Endothelial cell (in vitro differentiated cells): ENCODE data around the gene TMEM14A. TPM values are rescaled to one million over a fixed set of nuclear protein-coding genes. Genes with fewer than 3 reads are reported as not detected.
A peak's percentile ranks its signal among the peaks of the same experiment; 100 is the strongest.
"Not testable (repeated sequence)": the region's sequence is repeated elsewhere in the genome, so short reads cannot be mapped to it uniquely, and the experiment has no call there.

Experiments
- DNase-seq: peaks from one replicate; pipeline ENCODE4 v3.0.0; 2021; ENCODE audit warnings: low spot score
- H3K27ac Mint-ChIP-seq: one replicate; pipeline ENCODE4 v1.8.0; 2021; ENCODE audit warnings: mixed read lengths, inconsistent platforms; ENCODE audit not compliant: unreplicated experiment
- H3K27me3 Mint-ChIP-seq: one replicate; pipeline ENCODE4 v1.8.0; 2021; ENCODE audit warnings: mild to moderate bottlenecking, moderate library complexity, mixed read lengths, inconsistent platforms; ENCODE audit not compliant: unreplicated experiment
- H3K36me3 Mint-ChIP-seq: one replicate; pipeline ENCODE4 v1.8.0; 2021; ENCODE audit warnings: mild to moderate bottlenecking, low read depth, mixed read lengths, inconsistent platforms; ENCODE audit not compliant: unreplicated experiment
- H3K4me1 Mint-ChIP-seq: one replicate; pipeline ENCODE4 v1.8.0; 2021; ENCODE audit warnings: mild to moderate bottlenecking, mixed read lengths, inconsistent platforms; ENCODE audit not compliant: unreplicated experiment
- H3K4me3 Mint-ChIP-seq: one replicate; pipeline ENCODE4 v1.8.0; 2021; ENCODE audit warnings: mild to moderate bottlenecking, mixed read lengths, inconsistent platforms; ENCODE audit not compliant: unreplicated experiment
- H3K9me3 Mint-ChIP-seq: one replicate; pipeline ENCODE4 v1.8.0; 2021; ENCODE audit warnings: mixed read lengths, inconsistent platforms; ENCODE audit not compliant: unreplicated experiment
- total RNA-seq: library from RNA; stranded (reverse); fragmentation: NEBNext Ultra II Directional; extraction: Animal tissue kit (Norgen Biotek cat#: 25700); gene quantifications from one replicate; pipeline ENCODE4 v1.2.1, GENCODE V29; 2021; ENCODE audit not compliant: unreplicated experiment
- TF ChIP-seq, protein P1 (sequence below): fragments of 200-600 bp; sonication (generic); IDR thresholded peaks from one replicate; pipeline ENCODE4 v1.5.0; 2021; ENCODE audit warnings: antibody characterized with exemption; ENCODE audit not compliant: unreplicated experiment

The TMEM14A gene
- total RNA-seq, 1 donor from 2014 or later = 15.2 TPM

DNA sequence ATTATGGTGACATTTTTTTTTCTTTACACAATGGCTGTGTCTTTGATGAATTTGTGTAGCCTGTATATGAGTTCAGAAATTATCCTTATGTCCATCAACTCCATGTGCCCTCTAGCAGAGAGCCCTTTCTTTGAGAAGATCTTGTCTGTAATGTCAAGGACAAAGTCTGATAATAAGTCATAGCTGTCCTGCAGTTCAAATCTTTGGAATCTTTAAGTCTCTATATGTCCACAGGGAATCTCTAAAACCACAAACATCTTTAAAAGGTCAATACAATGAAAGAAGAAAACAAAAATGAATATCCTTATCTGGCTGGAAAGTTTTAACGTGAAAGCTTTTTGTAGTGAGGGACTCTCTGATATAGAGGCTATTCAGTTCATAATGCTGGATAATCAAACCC is 16.9 kb upstream of the TMEM14A start:
- no peaks in the 10 kb centered on the region for H3K4me1 Mint-ChIP-seq
- TF ChIP-seq, protein P1, sequence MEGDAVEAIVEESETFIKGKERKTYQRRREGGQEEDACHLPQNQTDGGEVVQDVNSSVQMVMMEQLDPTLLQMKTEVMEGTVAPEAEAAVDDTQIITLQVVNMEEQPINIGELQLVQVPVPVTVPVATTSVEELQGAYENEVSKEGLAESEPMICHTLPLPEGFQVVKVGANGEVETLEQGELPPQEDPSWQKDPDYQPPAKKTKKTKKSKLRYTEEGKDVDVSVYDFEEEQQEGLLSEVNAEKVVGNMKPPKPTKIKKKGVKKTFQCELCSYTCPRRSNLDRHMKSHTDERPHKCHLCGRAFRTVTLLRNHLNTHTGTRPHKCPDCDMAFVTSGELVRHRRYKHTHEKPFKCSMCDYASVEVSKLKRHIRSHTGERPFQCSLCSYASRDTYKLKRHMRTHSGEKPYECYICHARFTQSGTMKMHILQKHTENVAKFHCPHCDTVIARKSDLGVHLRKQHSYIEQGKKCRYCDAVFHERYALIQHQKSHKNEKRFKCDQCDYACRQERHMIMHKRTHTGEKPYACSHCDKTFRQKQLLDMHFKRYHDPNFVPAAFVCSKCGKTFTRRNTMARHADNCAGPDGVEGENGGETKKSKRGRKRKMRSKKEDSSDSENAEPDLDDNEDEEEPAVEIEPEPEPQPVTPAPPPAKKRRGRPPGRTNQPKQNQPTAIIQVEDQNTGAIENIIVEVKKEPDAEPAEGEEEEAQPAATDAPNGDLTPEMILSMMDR = no peak
- peaks cover 6% of the 10 kb centered on the region for H3K9me3 Mint-ChIP-seq
- H3K27ac Mint-ChIP-seq = no peak overlapping the region
- peaks cover 3% of the 10 kb centered on the region for H3K27me3 Mint-ChIP-seq
- no peak overlapping the region for H3K4me3 Mint-ChIP-seq
- H3K36me3 Mint-ChIP-seq = peaks cover 9% of the 10 kb centered on the region
- DNase-seq = no peak

DNA sequence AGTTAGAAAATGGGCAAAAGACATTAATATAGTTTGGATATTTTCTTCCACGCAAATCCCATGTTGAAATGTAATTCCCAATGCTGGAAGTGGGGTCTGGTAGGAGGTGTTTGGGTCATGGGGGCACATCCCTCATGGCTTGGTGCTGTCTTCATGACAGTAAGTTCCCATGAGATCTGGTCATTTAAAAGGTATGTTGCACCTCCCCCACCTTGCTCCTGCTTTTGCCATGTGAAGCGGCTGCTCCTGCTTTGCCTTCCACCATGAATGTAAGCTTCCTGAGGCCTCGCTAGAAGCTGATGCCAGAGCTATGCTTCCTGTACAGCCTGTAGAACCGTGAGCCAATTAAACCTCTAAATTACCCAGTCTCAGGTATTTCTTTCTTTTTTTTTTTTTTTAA is 16.3 kb upstream of the TMEM14A start:
- Mint-ChIP-seq H3K4me3 (no peak overlapping the region), H3K4me1 (no peaks in the 10 kb centered on the region), H3K9me3 (peaks cover 6% of the 10 kb centered on the region), H3K27ac (no peak overlapping the region), H3K36me3 (peaks cover 9% of the 10 kb centered on the region), H3K27me3 (peaks cover 3% of the 10 kb centered on the region)
- DNase-seq = no peak
- TF ChIP-seq, protein P1 = no peak

DNA sequence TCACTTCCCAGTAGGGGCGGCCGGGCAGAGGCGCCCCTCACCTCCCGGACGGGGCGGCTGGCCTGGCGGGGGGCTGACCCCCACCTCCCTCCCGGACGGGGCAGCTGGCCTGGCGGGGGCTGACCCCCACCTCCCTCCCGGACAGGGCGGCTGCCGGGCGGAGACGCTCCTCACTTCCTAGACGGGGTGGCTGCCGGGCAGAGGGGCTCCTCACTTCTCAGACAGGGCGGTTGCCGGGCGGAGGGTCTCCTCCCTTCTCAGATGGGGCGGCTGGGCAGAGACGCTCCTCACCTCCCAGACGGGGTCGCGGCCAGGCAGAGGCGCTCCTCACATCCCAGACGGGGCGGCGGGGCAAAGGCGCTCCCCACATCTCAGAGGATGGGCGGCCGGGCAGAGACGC is 15.0 kb upstream of the TMEM14A start:
- H3K4me3 Mint-ChIP-seq, H3K9me3 Mint-ChIP-seq: not testable (repeated sequence)

DNA sequence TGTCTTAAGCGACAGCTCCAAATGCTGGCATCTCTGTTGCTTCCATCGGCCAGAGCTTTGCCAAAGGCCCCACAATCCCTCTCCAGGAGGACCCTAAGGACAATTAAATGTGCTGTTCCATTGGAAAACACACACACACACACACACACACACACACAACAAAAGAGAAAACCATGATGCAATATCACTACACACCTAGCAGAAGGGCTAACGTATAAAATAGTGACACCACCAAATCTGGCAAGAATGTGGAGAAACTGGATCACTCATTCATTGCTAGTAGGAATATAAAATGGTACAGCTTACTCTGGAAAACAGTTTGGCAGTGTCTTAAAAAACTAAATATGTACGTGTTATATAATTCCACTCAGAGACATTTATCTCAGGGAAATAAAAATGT is 13.0 kb upstream of the TMEM14A start:
- TF ChIP-seq, protein P1 = no peak
- peaks cover 3% of the 10 kb centered on the region for H3K27me3 Mint-ChIP-seq
- H3K27ac Mint-ChIP-seq = peak overlapping the region; percentile 8
- peaks cover 9% of the 10 kb centered on the region for H3K36me3 Mint-ChIP-seq
- no peak for DNase-seq
- peak overlapping the region; percentile 69 for H3K4me3 Mint-ChIP-seq
- peaks cover 3% of the 10 kb centered on the region for H3K4me1 Mint-ChIP-seq
- peaks cover 6% of the 10 kb centered on the region for H3K9me3 Mint-ChIP-seq

More for the DNA sequence above, 15.0 kb upstream of the TMEM14A start:
- not testable (repeated sequence) for H3K36me3 Mint-ChIP-seq, H3K27me3 Mint-ChIP-seq, H3K27ac Mint-ChIP-seq, H3K4me1 Mint-ChIP-seq, DNase-seq

DNA sequence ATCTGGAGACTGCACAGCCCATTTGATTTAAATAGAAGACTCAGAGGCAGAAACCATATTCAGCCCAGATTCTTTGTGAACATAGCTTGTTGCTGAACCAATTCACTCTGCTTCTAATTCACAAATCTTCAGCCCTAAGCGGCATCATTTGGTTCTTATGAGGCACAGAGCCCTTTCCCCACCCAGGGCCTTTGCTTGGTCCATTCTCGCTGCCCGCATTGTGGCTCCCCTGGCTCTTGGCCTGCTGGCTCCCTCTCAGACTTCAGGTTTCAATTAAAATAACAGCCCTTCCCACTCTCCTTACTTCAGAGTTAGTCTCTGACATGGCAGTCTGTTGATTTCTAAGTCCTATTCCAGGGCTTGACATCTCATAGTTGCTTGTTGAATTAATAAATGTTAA is 9.4 kb upstream of the TMEM14A start:
- H3K36me3 Mint-ChIP-seq = peaks cover 5% of the 10 kb centered on the region
- no peak overlapping the region for H3K27ac Mint-ChIP-seq
- TF ChIP-seq, protein P1 = no peak
- H3K4me3 Mint-ChIP-seq = no peak overlapping the region
- H3K4me1 Mint-ChIP-seq = peaks cover 3% of the 10 kb centered on the region
- H3K27me3 Mint-ChIP-seq = peaks cover 3% of the 10 kb centered on the region
- no peak for DNase-seq
- H3K9me3 Mint-ChIP-seq = peaks cover 6% of the 10 kb centered on the region

DNA sequence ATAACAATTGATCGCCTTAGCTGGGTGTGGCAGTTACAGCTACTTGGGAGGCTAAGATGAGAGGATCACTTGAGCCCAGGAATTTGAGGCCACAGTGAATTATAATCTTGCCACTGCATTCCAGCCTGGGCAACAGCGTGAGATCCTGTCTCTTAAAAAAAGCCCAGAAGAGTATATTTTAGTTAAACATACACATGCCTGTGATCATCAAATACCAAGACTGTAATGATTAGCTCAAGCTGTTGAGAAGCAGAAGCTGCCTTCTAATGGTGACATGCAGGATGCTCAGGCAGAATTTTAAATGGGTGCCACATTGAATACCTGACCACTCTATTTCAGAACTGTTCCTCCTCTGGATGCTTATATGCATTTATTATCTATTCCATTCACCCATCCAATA is 8.9 kb upstream of the TMEM14A start:
- H3K27ac Mint-ChIP-seq = no peak overlapping the region
- peaks cover 3% of the 10 kb centered on the region for H3K4me1 Mint-ChIP-seq
- H3K36me3 Mint-ChIP-seq = peaks cover 5% of the 10 kb centered on the region
- TF ChIP-seq, protein P1 = no peak
- no peak overlapping the region for H3K4me3 Mint-ChIP-seq
- peaks cover 2% of the 10 kb centered on the region for H3K27me3 Mint-ChIP-seq
- no peak for DNase-seq
- peaks cover 6% of the 10 kb centered on the region for H3K9me3 Mint-ChIP-seq
